ENCODE measurements around the gene BAZ2A.

The BAZ2A gene

DNA sequence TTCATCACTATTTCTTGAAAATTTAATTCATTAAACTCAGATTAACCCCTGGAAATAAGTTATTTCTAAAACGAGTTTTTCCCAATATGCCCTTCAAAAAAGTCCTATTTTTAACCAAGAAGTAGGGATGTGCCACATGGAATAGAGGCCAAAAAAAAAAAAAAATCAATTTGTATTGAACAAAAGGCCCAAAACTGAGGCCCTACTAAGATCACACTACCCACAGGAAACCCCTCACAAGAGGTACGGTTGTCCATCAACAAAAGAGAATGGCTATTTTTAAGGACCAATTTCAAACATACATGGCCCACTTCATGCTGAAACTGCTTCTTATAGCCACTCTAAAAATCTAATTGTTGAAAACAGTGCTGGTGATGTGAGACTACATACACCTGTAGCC, 7.5 kb upstream of the BAZ2A start:
- H3K27ac ChIP-seq (replicated peaks) = peak overlapping the region; percentile 74
- TF ChIP-seq GABPA (IDR thresholded peaks at IDR 0.05; ENCODE audit: low read depth) (no peak), POLR2AphosphoS5 (IDR thresholded peaks at IDR 0.05; ENCODE audit: low read depth) (no peak), SPI1 (IDR thresholded peaks at IDR 0.05; ENCODE audit: borderline replicate concordance, low read depth) (no peak)
- TF ChIP-seq, protein P1, sequence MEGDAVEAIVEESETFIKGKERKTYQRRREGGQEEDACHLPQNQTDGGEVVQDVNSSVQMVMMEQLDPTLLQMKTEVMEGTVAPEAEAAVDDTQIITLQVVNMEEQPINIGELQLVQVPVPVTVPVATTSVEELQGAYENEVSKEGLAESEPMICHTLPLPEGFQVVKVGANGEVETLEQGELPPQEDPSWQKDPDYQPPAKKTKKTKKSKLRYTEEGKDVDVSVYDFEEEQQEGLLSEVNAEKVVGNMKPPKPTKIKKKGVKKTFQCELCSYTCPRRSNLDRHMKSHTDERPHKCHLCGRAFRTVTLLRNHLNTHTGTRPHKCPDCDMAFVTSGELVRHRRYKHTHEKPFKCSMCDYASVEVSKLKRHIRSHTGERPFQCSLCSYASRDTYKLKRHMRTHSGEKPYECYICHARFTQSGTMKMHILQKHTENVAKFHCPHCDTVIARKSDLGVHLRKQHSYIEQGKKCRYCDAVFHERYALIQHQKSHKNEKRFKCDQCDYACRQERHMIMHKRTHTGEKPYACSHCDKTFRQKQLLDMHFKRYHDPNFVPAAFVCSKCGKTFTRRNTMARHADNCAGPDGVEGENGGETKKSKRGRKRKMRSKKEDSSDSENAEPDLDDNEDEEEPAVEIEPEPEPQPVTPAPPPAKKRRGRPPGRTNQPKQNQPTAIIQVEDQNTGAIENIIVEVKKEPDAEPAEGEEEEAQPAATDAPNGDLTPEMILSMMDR (IDR thresholded peaks at IDR 0.05; ENCODE audit: insufficient read depth, low read length) = no peak
- TF ChIP-seq, protein P2, sequence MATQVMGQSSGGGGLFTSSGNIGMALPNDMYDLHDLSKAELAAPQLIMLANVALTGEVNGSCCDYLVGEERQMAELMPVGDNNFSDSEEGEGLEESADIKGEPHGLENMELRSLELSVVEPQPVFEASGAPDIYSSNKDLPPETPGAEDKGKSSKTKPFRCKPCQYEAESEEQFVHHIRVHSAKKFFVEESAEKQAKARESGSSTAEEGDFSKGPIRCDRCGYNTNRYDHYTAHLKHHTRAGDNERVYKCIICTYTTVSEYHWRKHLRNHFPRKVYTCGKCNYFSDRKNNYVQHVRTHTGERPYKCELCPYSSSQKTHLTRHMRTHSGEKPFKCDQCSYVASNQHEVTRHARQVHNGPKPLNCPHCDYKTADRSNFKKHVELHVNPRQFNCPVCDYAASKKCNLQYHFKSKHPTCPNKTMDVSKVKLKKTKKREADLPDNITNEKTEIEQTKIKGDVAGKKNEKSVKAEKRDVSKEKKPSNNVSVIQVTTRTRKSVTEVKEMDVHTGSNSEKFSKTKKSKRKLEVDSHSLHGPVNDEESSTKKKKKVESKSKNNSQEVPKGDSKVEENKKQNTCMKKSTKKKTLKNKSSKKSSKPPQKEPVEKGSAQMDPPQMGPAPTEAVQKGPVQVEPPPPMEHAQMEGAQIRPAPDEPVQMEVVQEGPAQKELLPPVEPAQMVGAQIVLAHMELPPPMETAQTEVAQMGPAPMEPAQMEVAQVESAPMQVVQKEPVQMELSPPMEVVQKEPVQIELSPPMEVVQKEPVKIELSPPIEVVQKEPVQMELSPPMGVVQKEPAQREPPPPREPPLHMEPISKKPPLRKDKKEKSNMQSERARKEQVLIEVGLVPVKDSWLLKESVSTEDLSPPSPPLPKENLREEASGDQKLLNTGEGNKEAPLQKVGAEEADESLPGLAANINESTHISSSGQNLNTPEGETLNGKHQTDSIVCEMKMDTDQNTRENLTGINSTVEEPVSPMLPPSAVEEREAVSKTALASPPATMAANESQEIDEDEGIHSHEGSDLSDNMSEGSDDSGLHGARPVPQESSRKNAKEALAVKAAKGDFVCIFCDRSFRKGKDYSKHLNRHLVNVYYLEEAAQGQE (IDR thresholded peaks at IDR 0.05; ENCODE audit: insufficient replicate concordance, low read depth) = no peak
- no peak overlapping the region for H3K4me3 ChIP-seq (replicated peaks; ENCODE audit: insufficient read depth, low read length)
- no peak for DNase-seq (ENCODE audit: low read depth in 1 of 2, low spot score in 1 of 2)
- no peaks in the 10 kb centered on the region for H3K27me3 ChIP-seq (ENCODE audit: insufficient read depth, poor library complexity, severe bottlenecking)

DNA sequence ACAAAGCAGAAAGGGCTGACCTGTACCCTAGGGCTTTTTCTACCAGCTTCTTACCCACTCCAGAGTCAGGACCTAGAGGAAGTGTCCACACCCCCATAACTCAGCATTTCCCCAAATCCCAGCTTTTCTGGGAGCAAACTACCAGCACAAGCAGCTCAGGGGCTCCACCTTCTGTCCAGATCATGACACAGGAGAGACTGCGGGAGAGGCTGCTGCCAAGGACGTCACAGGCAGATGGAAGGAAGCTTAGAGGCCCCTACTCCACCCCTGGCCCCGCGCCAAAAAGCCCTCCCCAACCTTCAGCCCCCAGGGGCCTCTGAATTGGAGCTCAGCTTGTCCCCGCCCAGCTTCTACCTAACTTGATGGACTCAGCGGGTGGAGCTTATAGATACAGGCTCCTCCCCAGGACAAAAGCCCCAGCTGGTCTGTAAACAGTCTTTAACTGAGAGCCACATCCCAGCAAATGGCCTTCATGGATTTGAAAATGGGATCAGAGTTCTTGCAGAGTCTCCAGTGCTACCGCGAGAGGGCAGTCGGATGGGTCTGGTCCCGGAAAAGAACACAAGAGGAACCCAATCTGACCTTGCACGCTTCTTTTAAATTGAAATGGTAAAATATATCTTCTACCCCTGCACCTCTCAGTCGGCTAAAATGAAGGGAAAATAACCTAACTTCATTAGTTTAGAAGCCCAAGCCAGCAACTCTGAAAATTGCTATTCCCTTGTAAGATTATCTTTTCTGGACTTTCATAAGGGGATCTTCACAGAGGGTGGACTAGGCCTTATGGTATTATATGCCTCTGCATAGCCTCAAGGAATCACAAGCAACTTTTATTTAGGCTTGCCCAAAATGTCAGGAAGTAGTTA, 6.8 kb upstream of the BAZ2A start:
- H3K27me3 ChIP-seq (ENCODE audit: insufficient read depth, poor library complexity, severe bottlenecking) = no peaks in the 10 kb centered on the region
- peak; percentile 94 to 99 for DNase-seq (ENCODE audit: low read depth in 1 of 2, low spot score in 1 of 2)
- H3K4me3 ChIP-seq (replicated peaks; ENCODE audit: insufficient read depth, low read length) = peak overlapping the region; percentile 77
- peak overlapping the region; percentile 74 for H3K27ac ChIP-seq (replicated peaks)
- peak; percentile 32; the same call in 1 of the 2 replicates for TF ChIP-seq SPI1 (IDR thresholded peaks at IDR 0.05; ENCODE audit: borderline replicate concordance, low read depth)
- no peak; the same call in 1 of the 2 replicates for TF ChIP-seq GABPA (IDR thresholded peaks at IDR 0.05; ENCODE audit: low read depth)
- TF ChIP-seq, protein P1 (IDR thresholded peaks at IDR 0.05; ENCODE audit: insufficient read depth, low read length) = peak; percentile 79
- TF ChIP-seq, protein P2 (IDR thresholded peaks at IDR 0.05; ENCODE audit: insufficient replicate concordance, low read depth) = no peak
- peak; percentile 88 for TF ChIP-seq POLR2AphosphoS5 (IDR thresholded peaks at IDR 0.05; ENCODE audit: low read depth)

DNA sequence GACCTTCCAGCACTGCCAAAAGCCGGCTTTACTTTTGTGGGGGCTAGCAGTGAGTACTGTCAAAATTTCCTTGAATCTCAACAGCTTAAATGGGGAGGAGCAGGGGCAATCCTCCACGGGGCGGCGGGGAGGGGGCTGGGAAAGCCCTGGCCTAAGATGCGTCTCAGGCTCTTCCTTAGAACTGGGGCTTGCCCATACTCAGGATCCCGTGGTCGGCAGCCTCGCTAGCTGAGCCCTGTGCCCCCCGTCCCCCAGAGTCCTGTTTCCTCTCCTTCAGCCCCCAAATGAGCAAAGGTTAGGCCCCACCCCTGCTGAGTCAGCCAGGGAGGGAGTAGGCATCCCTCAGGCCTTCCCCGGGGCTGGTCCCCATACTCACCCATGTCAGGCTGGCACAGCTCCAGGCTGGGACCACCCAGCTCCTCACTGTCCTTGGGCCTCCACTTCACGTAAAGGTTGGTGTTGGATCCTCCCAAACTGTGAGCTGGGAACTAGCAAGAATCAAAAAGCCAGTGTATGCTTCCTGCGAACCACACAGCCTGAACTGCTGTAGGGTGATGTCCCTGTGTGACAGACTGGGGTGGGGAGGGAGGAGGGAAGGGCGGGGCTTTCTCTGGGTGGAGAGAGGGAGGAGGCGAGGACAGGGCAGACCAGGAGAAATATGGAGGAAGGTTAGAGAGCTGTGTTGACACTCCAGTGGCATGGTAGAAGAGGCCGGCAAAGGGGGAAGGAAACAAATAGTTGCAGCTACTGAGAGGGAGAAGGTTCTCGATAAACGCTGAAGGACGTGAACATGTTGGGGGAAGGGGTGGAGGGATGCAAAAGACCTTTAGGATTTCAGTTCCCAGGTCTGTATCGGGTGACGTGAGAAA, 5.9 kb upstream of the BAZ2A start:
- H3K27me3 ChIP-seq (ENCODE audit: insufficient read depth, poor library complexity, severe bottlenecking) = no peaks in the 10 kb centered on the region
- peak overlapping the region; percentile 74 for H3K27ac ChIP-seq (replicated peaks)
- peak in 1 of 2 experiments; percentile 96 for DNase-seq (ENCODE audit: low read depth in 1 of 2, low spot score in 1 of 2)
- TF ChIP-seq POLR2AphosphoS5 (IDR thresholded peaks at IDR 0.05; ENCODE audit: low read depth) (no peak), SPI1 (IDR thresholded peaks at IDR 0.05; ENCODE audit: borderline replicate concordance, low read depth) (no peak), GABPA (IDR thresholded peaks at IDR 0.05; ENCODE audit: low read depth) (no peak)
- TF ChIP-seq, protein P1 (IDR thresholded peaks at IDR 0.05; ENCODE audit: insufficient read depth, low read length) = no peak
- TF ChIP-seq, protein P2 (IDR thresholded peaks at IDR 0.05; ENCODE audit: insufficient replicate concordance, low read depth) = no peak
- peak overlapping the region; percentile 77 for H3K4me3 ChIP-seq (replicated peaks; ENCODE audit: insufficient read depth, low read length)

Measured in HL-60 (cell line).